SK-N-MC (cell line): ENCODE results near the gene CA5B.

Source experiments
- EZH2 ChIP-seq: fragments of 200-600 bp; sonication (generic); IDR thresholded peaks from one replicate; pipeline ENCODE4 v1.6.1; 2017; ENCODE audit warnings: antibody characterized with exemption
- FOXP2 ChIP-seq: optimal IDR thresholded peaks from 2 replicates; pipeline ENCODE3; 2011; ENCODE audit warnings: mild to moderate bottlenecking, moderate library complexity; ENCODE audit not compliant: insufficient read depth; ENCODE audit errors: extremely low read length, control extremely low read depth
- POLR2AphosphoS5 ChIP-seq: IDR thresholded peaks from 2 replicates; pipeline ENCODE4 v1.6.1; 2012; ENCODE audit warnings: mild to moderate bottlenecking, low read depth, low read length, borderline replicate concordance

DNA sequence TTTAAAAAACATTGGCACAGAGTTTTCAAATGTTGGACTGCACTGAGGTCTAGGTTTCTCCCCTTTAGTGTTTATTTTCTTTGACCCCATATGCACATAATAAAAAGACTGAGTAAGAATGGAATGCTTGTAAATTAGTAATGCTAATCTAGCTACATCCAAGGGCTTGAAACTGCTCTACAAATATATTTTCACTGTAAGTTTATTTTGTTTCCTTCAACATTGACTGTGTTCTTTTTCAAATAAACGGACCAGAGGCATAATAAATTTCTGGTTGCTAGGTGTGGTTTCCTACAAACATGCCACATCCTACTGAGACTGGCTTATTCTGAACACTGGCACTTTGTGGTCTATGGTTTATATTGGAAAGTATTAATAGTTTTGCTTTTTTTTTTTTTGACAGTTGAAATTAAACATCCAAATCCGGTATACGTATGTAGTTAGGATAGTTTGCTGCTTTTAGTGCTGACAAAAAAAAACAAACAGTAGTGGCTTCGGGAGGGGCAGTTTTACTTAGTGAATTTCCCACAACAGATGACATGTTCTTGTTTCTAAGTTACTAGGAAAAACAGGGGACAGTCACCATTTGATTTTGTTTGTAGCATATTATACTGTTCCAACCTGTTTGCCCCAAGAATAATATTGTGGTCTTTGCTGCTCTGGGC, 13.2 kb downstream of the CA5B start:
- no peak for TF ChIP-seq POLR2AphosphoS5
- no peak for TF ChIP-seq EZH2
- no peak for TF ChIP-seq FOXP2
